Measurements from ENCODE around the gene CAV3.
"Not testable (repeated sequence)": the region's sequence is repeated elsewhere in the genome, so short reads cannot be mapped to it uniquely, and the experiment has no call there.

CAV3 gene

GRCh38 chr3:8713901-8714759 is 19.5 kb upstream of the CAV3 start:
- Histone ChIP-seq H3K36me3 (ENCODE audit: control insufficient read depth in 2 of 2, insufficient read depth in 2 of 2, low read length in 2 of 2) (no peaks in the 10 kb centered on the region), H3K4me1 (ENCODE audit: control insufficient read depth in 2 of 2, insufficient read depth in 2 of 2, low read length in 2 of 2) (no peaks in the 10 kb centered on the region), H3K9ac (ENCODE audit: low read depth in 1 of 2, low read length in 2 of 2) (no peak overlapping the region), H3K9me3 (ENCODE audit: control insufficient read depth in 2 of 2, low read length in 2 of 2) (no peaks in the 10 kb centered on the region), H3K27ac (ENCODE audit: low read depth in 2 of 2, low read length in 2 of 2) (no peak overlapping the region), H3K27me3 (ENCODE audit: control insufficient read depth in 2 of 2, insufficient read depth in 2 of 2, low read length in 2 of 2) (no peaks in the 10 kb centered on the region), H3K4me3 (ENCODE audit: low read length in 2 of 2) (no peak overlapping the region)

GRCh38 chr3:8715757-8716156 is 17.8 kb upstream of the CAV3 start:
- H3K4me3 ChIP-seq (ENCODE audit: low read length in 2 of 2); H3K9ac ChIP-seq (ENCODE audit: low read depth in 1 of 2, low read length in 2 of 2); H3K27me3 ChIP-seq (ENCODE audit: control insufficient read depth in 2 of 2, insufficient read depth in 2 of 2, low read length in 2 of 2); H3K4me1 ChIP-seq (ENCODE audit: control insufficient read depth in 2 of 2, insufficient read depth in 2 of 2, low read length in 2 of 2); H3K9me3 ChIP-seq (ENCODE audit: control insufficient read depth in 2 of 2, low read length in 2 of 2); H3K27ac ChIP-seq (ENCODE audit: low read depth in 2 of 2, low read length in 2 of 2); H3K36me3 ChIP-seq (ENCODE audit: control insufficient read depth in 2 of 2, insufficient read depth in 2 of 2, low read length in 2 of 2): not testable (repeated sequence)

- Histone ChIP-seq H3K36me3 (ENCODE audit: control insufficient read depth in 2 of 2, insufficient read depth in 2 of 2, low read length in 2 of 2) (no peaks in the 10 kb centered on the region), H3K4me3 (ENCODE audit: low read length in 2 of 2) (no peak overlapping the region), H3K9ac (ENCODE audit: low read depth in 1 of 2, low read length in 2 of 2) (no peak overlapping the region), H3K27ac (ENCODE audit: low read depth in 2 of 2, low read length in 2 of 2) (no peak overlapping the region), H3K9me3 (ENCODE audit: control insufficient read depth in 2 of 2, low read length in 2 of 2) (no peaks in the 10 kb centered on the region), H3K27me3 (ENCODE audit: control insufficient read depth in 2 of 2, insufficient read depth in 2 of 2, low read length in 2 of 2) (no peaks in the 10 kb centered on the region), H3K4me1 (ENCODE audit: control insufficient read depth in 2 of 2, insufficient read depth in 2 of 2, low read length in 2 of 2) (no peaks in the 10 kb centered on the region)
Observed at GRCh38 chr3:8722808-8723207, 10.8 kb upstream of the CAV3 start.

GRCh38 chr3:8723612-8724011 is 10.0 kb upstream of the CAV3 start:
- no peaks in the 10 kb centered on the region for H3K27me3 ChIP-seq (ENCODE audit: control insufficient read depth in 2 of 2, insufficient read depth in 2 of 2, low read length in 2 of 2)
- H3K4me3 ChIP-seq (ENCODE audit: low read length in 2 of 2) = no peak overlapping the region
- H3K9ac ChIP-seq (ENCODE audit: low read depth in 1 of 2, low read length in 2 of 2) = no peak overlapping the region
- no peaks in the 10 kb centered on the region for H3K4me1 ChIP-seq (ENCODE audit: control insufficient read depth in 2 of 2, insufficient read depth in 2 of 2, low read length in 2 of 2)
- no peaks in the 10 kb centered on the region for H3K9me3 ChIP-seq (ENCODE audit: control insufficient read depth in 2 of 2, low read length in 2 of 2)
- H3K27ac ChIP-seq (ENCODE audit: low read depth in 2 of 2, low read length in 2 of 2) = no peak overlapping the region
- no peaks in the 10 kb centered on the region for H3K36me3 ChIP-seq (ENCODE audit: control insufficient read depth in 2 of 2, insufficient read depth in 2 of 2, low read length in 2 of 2)

- Histone ChIP-seq H3K9ac (ENCODE audit: low read depth in 1 of 2, low read length in 2 of 2) (no peak overlapping the region), H3K36me3 (ENCODE audit: control insufficient read depth in 2 of 2, insufficient read depth in 2 of 2, low read length in 2 of 2) (no peaks in the 10 kb centered on the region), H3K27me3 (ENCODE audit: control insufficient read depth in 2 of 2, insufficient read depth in 2 of 2, low read length in 2 of 2) (no peaks in the 10 kb centered on the region), H3K9me3 (ENCODE audit: control insufficient read depth in 2 of 2, low read length in 2 of 2) (no peaks in the 10 kb centered on the region), H3K27ac (ENCODE audit: low read depth in 2 of 2, low read length in 2 of 2) (no peak overlapping the region), H3K4me1 (ENCODE audit: control insufficient read depth in 2 of 2, insufficient read depth in 2 of 2, low read length in 2 of 2) (no peaks in the 10 kb centered on the region), H3K4me3 (ENCODE audit: low read length in 2 of 2) (no peak overlapping the region)
Observed at GRCh38 chr3:8724108-8724752, 9.4 kb upstream of the CAV3 start.

GRCh38 chr3:8727605-8728512 is 5.7 kb upstream of the CAV3 start:
- Histone ChIP-seq H3K9ac (ENCODE audit: low read depth in 1 of 2, low read length in 2 of 2) (no peak overlapping the region), H3K36me3 (ENCODE audit: control insufficient read depth in 2 of 2, insufficient read depth in 2 of 2, low read length in 2 of 2) (no peaks in the 10 kb centered on the region), H3K9me3 (ENCODE audit: control insufficient read depth in 2 of 2, low read length in 2 of 2) (no peaks in the 10 kb centered on the region), H3K27me3 (ENCODE audit: control insufficient read depth in 2 of 2, insufficient read depth in 2 of 2, low read length in 2 of 2) (no peaks in the 10 kb centered on the region), H3K4me3 (ENCODE audit: low read length in 2 of 2) (no peak overlapping the region), H3K4me1 (ENCODE audit: control insufficient read depth in 2 of 2, insufficient read depth in 2 of 2, low read length in 2 of 2) (no peaks in the 10 kb centered on the region), H3K27ac (ENCODE audit: low read depth in 2 of 2, low read length in 2 of 2) (no peak overlapping the region)

GRCh38 chr3:8729479-8729878 is 4.1 kb upstream of the CAV3 start:
- Histone ChIP-seq H3K27ac (ENCODE audit: low read depth in 2 of 2, low read length in 2 of 2) (no peak overlapping the region), H3K9me3 (ENCODE audit: control insufficient read depth in 2 of 2, low read length in 2 of 2) (no peaks in the 10 kb centered on the region), H3K4me3 (ENCODE audit: low read length in 2 of 2) (no peak overlapping the region), H3K4me1 (ENCODE audit: control insufficient read depth in 2 of 2, insufficient read depth in 2 of 2, low read length in 2 of 2) (no peaks in the 10 kb centered on the region), H3K36me3 (ENCODE audit: control insufficient read depth in 2 of 2, insufficient read depth in 2 of 2, low read length in 2 of 2) (no peaks in the 10 kb centered on the region), H3K27me3 (ENCODE audit: control insufficient read depth in 2 of 2, insufficient read depth in 2 of 2, low read length in 2 of 2) (no peaks in the 10 kb centered on the region), H3K9ac (ENCODE audit: low read depth in 1 of 2, low read length in 2 of 2) (no peak overlapping the region)

GRCh38 chr3:8730656-8731055 is 2.9 kb upstream of the CAV3 start:
- Histone ChIP-seq H3K27me3 (ENCODE audit: control insufficient read depth in 2 of 2, insufficient read depth in 2 of 2, low read length in 2 of 2) (no peaks in the 10 kb centered on the region), H3K27ac (ENCODE audit: low read depth in 2 of 2, low read length in 2 of 2) (no peak overlapping the region), H3K4me3 (ENCODE audit: low read length in 2 of 2) (no peak overlapping the region), H3K9me3 (ENCODE audit: control insufficient read depth in 2 of 2, low read length in 2 of 2) (no peaks in the 10 kb centered on the region), H3K4me1 (ENCODE audit: control insufficient read depth in 2 of 2, insufficient read depth in 2 of 2, low read length in 2 of 2) (no peaks in the 10 kb centered on the region), H3K36me3 (ENCODE audit: control insufficient read depth in 2 of 2, insufficient read depth in 2 of 2, low read length in 2 of 2) (no peaks in the 10 kb centered on the region), H3K9ac (ENCODE audit: low read depth in 1 of 2, low read length in 2 of 2) (no peak overlapping the region)

GRCh38 chr3:8732413-8732812 is 1.2 kb upstream of the CAV3 start:
- Histone ChIP-seq H3K9ac (ENCODE audit: low read depth in 1 of 2, low read length in 2 of 2) (no peak overlapping the region), H3K4me1 (ENCODE audit: control insufficient read depth in 2 of 2, insufficient read depth in 2 of 2, low read length in 2 of 2) (no peaks in the 10 kb centered on the region), H3K36me3 (ENCODE audit: control insufficient read depth in 2 of 2, insufficient read depth in 2 of 2, low read length in 2 of 2) (no peaks in the 10 kb centered on the region), H3K4me3 (ENCODE audit: low read length in 2 of 2) (no peak overlapping the region), H3K27ac (ENCODE audit: low read depth in 2 of 2, low read length in 2 of 2) (no peak overlapping the region), H3K27me3 (ENCODE audit: control insufficient read depth in 2 of 2, insufficient read depth in 2 of 2, low read length in 2 of 2) (no peaks in the 10 kb centered on the region), H3K9me3 (ENCODE audit: control insufficient read depth in 2 of 2, low read length in 2 of 2) (no peaks in the 10 kb centered on the region)

Measured in mucosa of rectum (tissue), 2 donors.